H1 (cell line): ENCODE results near the gene NXF3. TPM values are rescaled to one million over a fixed set of nuclear protein-coding genes. Genes with fewer than 3 reads are reported as not detected.

Experiments used
- CTCF ChIA-PET: fragments of 300-600 bp; sonication (Branson Sonifier 250); formaldehyde crosslinking; loops from one replicate; lab custom pipeline; 2021; ENCODE audit not compliant: partially characterized antibody; lab: Charles Lee
- POLR2A ChIA-PET: fragments of 300-600 bp; sonication (Branson Sonifier 250); formaldehyde crosslinking; loops from one replicate; lab custom pipeline; 2021; ENCODE audit warnings: inconsistent platforms; ENCODE audit not compliant: partially characterized antibody; lab: Charles Lee
- DNase-seq, 2 experiments: peaks; one replicate each; pipeline versions ENCODE4 v3.0.0 to v3.0.0-alpha.2; 2010 to 2022; ENCODE audit warnings: low spot score in 2 of 2, low read depth in 1 of 2, mixed read lengths in 1 of 2
- FAIRE-seq: peaks from 2 replicates; lab custom pipeline; 2011; peaks lifted over from hg19 to GRCh38; lab: Jason Lieb, UNC
- H2AFZ ChIP-seq: 2 replicates; pipeline ENCODE4 v1.8.1; 2012; ENCODE audit warnings: low read length, inconsistent platforms
- H2AK5ac ChIP-seq: 2 replicates; pipeline ENCODE4 v1.6.1; 2013; ENCODE audit warnings: low read depth, low read length
- H2BK120ac ChIP-seq: replicated peaks from 2 replicates; pipeline ENCODE3; 2013; ENCODE audit warnings: low read depth, low read length, inconsistent platforms
- H2BK12ac ChIP-seq: 2 replicates; pipeline ENCODE4 v1.6.1; 2013; ENCODE audit warnings: low read depth, low read length
- H2BK15ac ChIP-seq: 2 replicates; pipeline ENCODE4 v1.6.1; 2013; ENCODE audit warnings: low read length
- H2BK20ac ChIP-seq: 2 replicates; pipeline ENCODE4 v1.6.1; 2013; ENCODE audit warnings: low read length
- H2BK5ac ChIP-seq: 2 replicates; pipeline ENCODE4 v1.6.1; 2013; ENCODE audit warnings: low read depth, low read length
- H3K14ac ChIP-seq: 2 replicates; pipeline ENCODE4 v1.6.1; 2013; ENCODE audit warnings: inconsistent platforms; ENCODE audit not compliant: insufficient read length
- H3K18ac ChIP-seq: 2 replicates; pipeline ENCODE4 v1.6.1; 2013; ENCODE audit warnings: low read length; ENCODE audit errors: extremely low read depth
- H3K23ac ChIP-seq: 2 replicates; pipeline ENCODE4 v1.6.1; 2013; ENCODE audit warnings: inconsistent platforms; ENCODE audit not compliant: insufficient read length
- H3K23me2 ChIP-seq: 2 replicates; pipeline ENCODE4 v1.6.1; 2013; ENCODE audit warnings: low read depth, low read length
- H3K27ac ChIP-seq: 2 replicates; pipeline ENCODE4 v1.6.1; 2011; ENCODE audit warnings: low read depth, low read length, inconsistent platforms
- H3K27me3 ChIP-seq, 4 experiments: replicated peaks in 1 of 4; 1 replicate in 1 of 4; 2 replicates in 3 of 4; pipeline versions ENCODE4 v1.6.1 to v1.8.1; 2011 to 2013; ENCODE audit warnings: low read length in 3 of 4, mild to moderate bottlenecking in 3 of 4, inconsistent platforms in 2 of 4, mixed read lengths in 2 of 4, moderate library complexity in 1 of 4; ENCODE audit not compliant: control insufficient read depth in 3 of 4, insufficient read depth in 3 of 4; ENCODE audit errors: extremely low read depth in 1 of 4
- H3K36me3 ChIP-seq, 4 experiments: 2 replicates each; pipeline versions ENCODE4 v1.6.1 to v1.8.1; 2011 to 2013; ENCODE audit warnings: mild to moderate bottlenecking in 4 of 4, low read length in 3 of 4, moderate library complexity in 2 of 4, control low read depth in 1 of 4, inconsistent platforms in 1 of 4; ENCODE audit not compliant: insufficient read depth in 4 of 4, control insufficient read depth in 2 of 4
- H3K4ac ChIP-seq: replicated peaks from 2 replicates; pipeline ENCODE3; 2013; ENCODE audit warnings: low read length, low read depth, mixed read lengths, inconsistent platforms; ENCODE audit not compliant: insufficient read length
- H3K4me1 ChIP-seq, 4 experiments: replicated peaks in 1 of 4; 1 replicate in 1 of 4; 2 replicates in 3 of 4; pipeline versions ENCODE4 v1.6.1 to v1.8.1; 2011 to 2013; ENCODE audit warnings: low read length in 3 of 4, inconsistent platforms in 2 of 4, mixed read lengths in 1 of 4; ENCODE audit not compliant: insufficient read depth in 4 of 4, control insufficient read depth in 3 of 4
- H3K4me2 ChIP-seq, 2 experiments: 2 replicates each; pipeline versions ENCODE4 v1.6.1 to v1.8.1; 2011 to 2013; ENCODE audit warnings: low read depth in 2 of 2, low read length in 2 of 2, control low read depth in 1 of 2, inconsistent platforms in 1 of 2, mild to moderate bottlenecking in 1 of 2; ENCODE audit not compliant: insufficient read depth in 1 of 2
- H3K4me3 ChIP-seq, 4 experiments: fragments of 200-600, 300-600 bp in 1 of 4; sonication (generic), shearing (Covaris generic), sonication (Bioruptor Twin) in 1 of 4; 2 replicates each; pipeline versions ENCODE4 v1.5.1 to v1.8.1; 2011 to 2016; ENCODE audit warnings: low read length in 4 of 4, low read depth in 3 of 4, control low read depth in 2 of 4, inconsistent platforms in 2 of 4, mild to moderate bottlenecking in 2 of 4, mixed read lengths in 1 of 4, moderate library complexity in 1 of 4; ENCODE audit not compliant: insufficient read depth in 2 of 4; ENCODE audit errors: extremely low read depth in 1 of 4
- H3K56ac ChIP-seq: replicated peaks from 2 replicates; pipeline ENCODE3; 2013; ENCODE audit warnings: low read depth, mild to moderate bottlenecking, mixed read lengths, low read length, inconsistent platforms; ENCODE audit not compliant: insufficient read length
- H3K79me1 ChIP-seq: 2 replicates; pipeline ENCODE4 v1.6.1; 2013; ENCODE audit warnings: low read depth, low read length, control low read depth
- H3K79me2 ChIP-seq, 2 experiments: 2 replicates each; pipeline versions ENCODE4 v1.6.1 to v1.8.1; 2012 to 2013; ENCODE audit warnings: low read length in 2 of 2, mild to moderate bottlenecking in 2 of 2, inconsistent platforms in 1 of 2; ENCODE audit not compliant: insufficient read depth in 2 of 2, control insufficient read depth in 1 of 2
- H3K9ac ChIP-seq, 4 experiments: replicated peaks in 1 of 4; 1 replicate in 1 of 4; 2 replicates in 3 of 4; pipeline versions ENCODE4 v1.6.1 to v1.8.1; 2011 to 2013; ENCODE audit warnings: low read depth in 3 of 4, low read length in 3 of 4, control low read depth in 2 of 4, mild to moderate bottlenecking in 2 of 4, moderate library complexity in 2 of 4, inconsistent platforms in 1 of 4; ENCODE audit errors: extremely low read depth in 1 of 4
- H3K9me3 ChIP-seq, 2 experiments: 2 replicates each; pipeline versions ENCODE4 v1.6.1 to v1.8.1; 2012 to 2013; ENCODE audit warnings: mild to moderate bottlenecking in 2 of 2, moderate library complexity in 2 of 2, control low read depth in 1 of 2, inconsistent platforms in 1 of 2, low read depth in 1 of 2, low read length in 1 of 2, mixed read lengths in 1 of 2; ENCODE audit not compliant: insufficient read depth in 2 of 2
- H4K20me1 ChIP-seq, 2 experiments: replicated peaks in 1 of 2; 2 replicates each; pipeline versions ENCODE3 to v1.8.1; 2011 to 2013; ENCODE audit warnings: inconsistent platforms in 2 of 2, low read length in 2 of 2, mild to moderate bottlenecking in 1 of 2; ENCODE audit not compliant: insufficient read depth in 2 of 2, control insufficient read depth in 1 of 2
- H4K5ac ChIP-seq: 2 replicates; pipeline ENCODE4 v1.6.1; 2013; ENCODE audit warnings: low read length, low read depth, mixed read lengths, inconsistent platforms; ENCODE audit not compliant: insufficient read length
- H4K8ac ChIP-seq: 2 replicates; pipeline ENCODE4 v1.8.0; 2013; ENCODE audit warnings: mild to moderate bottlenecking, moderate library complexity, low read length, inconsistent platforms; ENCODE audit not compliant: insufficient read depth; ENCODE audit errors: extremely low read depth
- H4K91ac ChIP-seq: replicated peaks from 2 replicates; pipeline ENCODE3; 2013; ENCODE audit warnings: low read length, mixed read lengths, inconsistent platforms; ENCODE audit not compliant: insufficient read length
- ASH2L ChIP-seq: fragments of 200-600, 300-600 bp; sonication (generic); IDR thresholded peaks from one replicate; pipeline ENCODE4 v1.7.1; 2017; ENCODE audit warnings: low read length
- BACH1 ChIP-seq: IDR thresholded peaks from 2 replicates; pipeline ENCODE4 v1.6.1; 2012; ENCODE audit warnings: low read length, improper control_type of control experiment
- CREB1 ChIP-seq: IDR thresholded peaks from 2 replicates; pipeline ENCODE4 v1.6.1; 2012; ENCODE audit warnings: inconsistent platforms
- NRF1 ChIP-seq: IDR thresholded peaks from 2 replicates; pipeline ENCODE4 v1.6.1; 2011; ENCODE audit warnings: mild to moderate bottlenecking, low read depth, low read length, improper control_type of control experiment
- SAP30 ChIP-seq: fragments of 300-600 bp; sonication (generic); IDR thresholded peaks from 2 replicates; pipeline ENCODE4 v1.7.1; 2012; ENCODE audit warnings: low read length, moderate library complexity, mild to moderate bottlenecking, inconsistent platforms; ENCODE audit not compliant: insufficient read depth, insufficient replicate concordance
- SIN3A ChIP-seq, 2 experiments: IDR thresholded peaks in 1 of 2; conservative IDR thresholded peaks in 1 of 2; 2 replicates each; pipeline ENCODE4 v1.6.1; 2011 to 2012; ENCODE audit warnings: low read length in 2 of 2, improper control_type of control experiment in 1 of 2, low read depth in 1 of 2, mild to moderate bottlenecking in 1 of 2
- SP2 ChIP-seq: IDR thresholded peaks from 2 replicates; pipeline ENCODE4 v1.6.1; 2012; ENCODE audit warnings: mild to moderate bottlenecking, low read length, inconsistent platforms
- TBP ChIP-seq: IDR thresholded peaks from 2 replicates; pipeline ENCODE4 v1.6.1; 2011; ENCODE audit warnings: low read depth, low read length, improper control_type of control experiment
- TCF12 ChIP-seq: IDR thresholded peaks from 2 replicates; pipeline ENCODE4 v1.6.1; 2011; ENCODE audit warnings: low read depth, mild to moderate bottlenecking, low read length
- TEAD4 ChIP-seq: IDR thresholded peaks from 2 replicates; pipeline ENCODE4 v1.6.1; 2012; ENCODE audit warnings: low read depth, low read length, inconsistent platforms, mixed read lengths
- USF2 ChIP-seq: IDR thresholded peaks from 2 replicates; pipeline ENCODE4 v1.6.1; 2011; ENCODE audit warnings: low read length, improper control_type of control experiment
- WGBS, 2 experiments: shearing (Covaris generic) in 1 of 2; methylation state at CpG; one replicate each; pipeline versions ENCODE4 v1.1.6 to v1.1.7; 2013 to 2015; ENCODE audit warnings: low lambda C conversion rate in 2 of 2, mixed read lengths in 2 of 2, inconsistent platforms in 1 of 2, low coverage in 1 of 2, missing lambda C conversion rate in 1 of 2; ENCODE audit not compliant: insufficient replicate concordance in 2 of 2, insufficient coverage in 1 of 2, insufficient read length in 1 of 2; ENCODE audit errors: extremely low coverage in 1 of 2, missing lambda C conversion rate in 1 of 2; 5-methylcytosine and 5-hydroxymethylcytosine counted together
- polyA plus RNA-seq, 7 experiments: library from polyadenylated mRNA; depleted of rRNA in 3 of 7; stranded (reverse) in 5 of 7; unstranded in 2 of 7; fragments of >200 nt in 5 of 7; fragments of 200-250 nt in 2 of 7; gene quantifications; 1 replicate in 5 of 7; 2 replicates in 1 of 7; 4 replicates in 1 of 7; pipeline versions ENCODE4 v1.2.1 to v1.2.3, GENCODE V29; 2011 to 2013; ENCODE audit warnings: missing spikeins in 2 of 7, mixed read lengths in 2 of 7
- total RNA-seq: library from RNA; stranded (reverse); fragmentation: NEBNext Ultra II Directional; extraction: Animal tissue kit (Norgen Biotek cat#: 25700); gene quantifications from 2 replicates; pipeline ENCODE4 v1.2.1, GENCODE V29; 2021

Gene NXF3
- total and polyA plus RNA-seq, 2 of the 8 experiments (the other 6 are each of a cell fraction or from before 2014, with no cell fraction given), result 0.12 TPM; not detected in 1

GRCh38 chrX:103098488-103098887, 5.5 kb upstream of the NXF3 start:
- Histone ChIP-seq H3K36me3 (no peaks in the 10 kb centered on the region), H3K18ac (no peak overlapping the region)
- TF ChIP-seq TBP (no peak), BACH1 (no peak), SAP30 (no peak), SP2 (no peak), SIN3A (conservative IDR thresholded peaks at IDR 0.05 in 1 of 2, IDR thresholded peaks at IDR 0.05 in 1 of 2; ENCODE audit: low read depth in 1 of 2, low read length in 2 of 2) (no peak), USF2 (no peak), NRF1 (no peak), CREB1 (no peak), TCF12 (no peak), ASH2L (no peak), TEAD4 (no peak)

More at GRCh38 chrX:103098488-103098887, 5.5 kb upstream of the NXF3 start:
- FAIRE-seq (no peak), DNase-seq (no peak)
- H3K79me1 ChIP-seq, result no peaks in the 10 kb centered on the region
- no peak overlapping the region for H2AK5ac ChIP-seq
- no peak overlapping the region for H3K4ac ChIP-seq
- no peaks in the 10 kb centered on the region for H3K79me2 ChIP-seq
- no peaks in the 10 kb centered on the region for H3K23me2 ChIP-seq
- H2BK120ac ChIP-seq, result no peak overlapping the region
- no peak overlapping the region for H2BK12ac ChIP-seq
- H2BK20ac ChIP-seq, result no peak overlapping the region
- whole genome bisulfite sequencing, 2 experiments, result 83% methylated on average over 2 of the region's 2 CpGs; no CpG with 5 or more reads in 1 of the 2 experiments
- H3K27ac ChIP-seq, result no peak overlapping the region
- no peak overlapping the region for H2BK5ac ChIP-seq
- no peak overlapping the region for H3K4me2 ChIP-seq
- H3K56ac ChIP-seq, result no peak overlapping the region
- no peaks in the 10 kb centered on the region for H4K20me1 ChIP-seq
- no peak overlapping the region for H3K4me3 ChIP-seq
- no peaks in the 10 kb centered on the region; a peak in 1 of 7 replicates for H3K4me1 ChIP-seq
- no peak overlapping the region for H4K8ac ChIP-seq
- H4K91ac ChIP-seq, result no peak overlapping the region
- no peak overlapping the region for H3K23ac ChIP-seq
- H3K27me3 ChIP-seq, result no peaks in the 10 kb centered on the region
- POLR2A ChIA-PET, result no interaction called here
- H3K9ac ChIP-seq, result no peak overlapping the region
- H3K14ac ChIP-seq, result no peak overlapping the region
- H2AFZ ChIP-seq, result no peak overlapping the region
- CTCF ChIA-PET, result interaction anchor here (1.1 kb wide), 1 partner anchor 46 kb away, joined by 3 read pairs; no protein-coding TSS in a partner anchor
- H4K5ac ChIP-seq, result no peak overlapping the region
- peaks cover 0 to 4% of the 10 kb centered on the region in 2 experiments; a peak in 1 of 4 replicates for H3K9me3 ChIP-seq
- no peak overlapping the region for H2BK15ac ChIP-seq
